ENCODE results near the gene SMAD6. TPM values are rescaled to one million over a fixed set of nuclear protein-coding genes. Genes with fewer than 3 reads are reported as not detected.

SMAD6 gene
- total and polyA plus RNA-seq, 12 donors: 6.6 to 43.4 (median 19.7) TPM

DNA sequence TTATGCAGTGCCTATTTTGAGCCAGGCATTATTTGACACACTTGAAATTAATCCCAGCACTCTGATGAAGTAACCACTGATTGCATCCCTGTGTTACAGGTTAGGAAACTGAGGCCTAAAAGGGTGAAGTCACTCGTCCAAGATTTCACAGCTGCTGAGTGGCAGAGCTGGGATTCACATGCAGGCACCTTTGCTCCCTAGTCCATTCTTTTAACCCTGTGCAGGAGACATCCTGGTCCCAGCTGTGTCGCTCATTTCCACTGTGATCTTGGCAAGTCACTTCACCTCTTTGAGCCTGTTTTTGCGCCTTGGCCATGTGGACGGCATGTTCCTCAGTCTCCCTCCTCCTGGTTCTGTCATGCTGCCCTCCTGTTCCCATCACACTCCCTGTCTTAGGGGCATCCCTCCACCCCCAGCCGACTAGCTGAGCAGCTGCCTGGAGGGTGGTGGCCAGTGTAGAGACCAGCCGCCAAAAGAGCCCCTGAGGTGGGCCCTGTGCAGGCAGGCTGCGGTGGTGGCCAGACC, 70.6 kb downstream of the SMAD6 start:
- peak overlapping the region in 8 of 10 donors; percentile 59 to 80 (median 72) for H3K27ac ChIP-seq
- H3K4me3 ChIP-seq: no peak overlapping the region
- intact Hi-C loops (cut with DNase I): loop anchor here in 7 of 10 donors (1.0 to 10.0 kb wide), 8 partner anchors 40 to 170 kb away; partner anchors contain the start of gene SMAD6 (in 2 of the 7)
- no peaks in the 10 kb centered on the region for H3K36me3 ChIP-seq
- TF ChIP-seq, protein P1, sequence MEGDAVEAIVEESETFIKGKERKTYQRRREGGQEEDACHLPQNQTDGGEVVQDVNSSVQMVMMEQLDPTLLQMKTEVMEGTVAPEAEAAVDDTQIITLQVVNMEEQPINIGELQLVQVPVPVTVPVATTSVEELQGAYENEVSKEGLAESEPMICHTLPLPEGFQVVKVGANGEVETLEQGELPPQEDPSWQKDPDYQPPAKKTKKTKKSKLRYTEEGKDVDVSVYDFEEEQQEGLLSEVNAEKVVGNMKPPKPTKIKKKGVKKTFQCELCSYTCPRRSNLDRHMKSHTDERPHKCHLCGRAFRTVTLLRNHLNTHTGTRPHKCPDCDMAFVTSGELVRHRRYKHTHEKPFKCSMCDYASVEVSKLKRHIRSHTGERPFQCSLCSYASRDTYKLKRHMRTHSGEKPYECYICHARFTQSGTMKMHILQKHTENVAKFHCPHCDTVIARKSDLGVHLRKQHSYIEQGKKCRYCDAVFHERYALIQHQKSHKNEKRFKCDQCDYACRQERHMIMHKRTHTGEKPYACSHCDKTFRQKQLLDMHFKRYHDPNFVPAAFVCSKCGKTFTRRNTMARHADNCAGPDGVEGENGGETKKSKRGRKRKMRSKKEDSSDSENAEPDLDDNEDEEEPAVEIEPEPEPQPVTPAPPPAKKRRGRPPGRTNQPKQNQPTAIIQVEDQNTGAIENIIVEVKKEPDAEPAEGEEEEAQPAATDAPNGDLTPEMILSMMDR (IDR thresholded peaks at IDR 0.05): no peak
- DNase-seq (no peak), ATAC-seq (peak in 1 of 8 donors; percentile 2)
- 33 to 43% methylated on average over 7 of the region's 7 CpGs for WGBS, 2 donors
- H3K9me3 ChIP-seq: no peaks in the 10 kb centered on the region
- no peaks in the 10 kb centered on the region for H3K27me3 ChIP-seq
- H3K4me1 ChIP-seq: peaks cover 12 to 91% (median 56%) of the 10 kb centered on the region in 9 donors

DNA sequence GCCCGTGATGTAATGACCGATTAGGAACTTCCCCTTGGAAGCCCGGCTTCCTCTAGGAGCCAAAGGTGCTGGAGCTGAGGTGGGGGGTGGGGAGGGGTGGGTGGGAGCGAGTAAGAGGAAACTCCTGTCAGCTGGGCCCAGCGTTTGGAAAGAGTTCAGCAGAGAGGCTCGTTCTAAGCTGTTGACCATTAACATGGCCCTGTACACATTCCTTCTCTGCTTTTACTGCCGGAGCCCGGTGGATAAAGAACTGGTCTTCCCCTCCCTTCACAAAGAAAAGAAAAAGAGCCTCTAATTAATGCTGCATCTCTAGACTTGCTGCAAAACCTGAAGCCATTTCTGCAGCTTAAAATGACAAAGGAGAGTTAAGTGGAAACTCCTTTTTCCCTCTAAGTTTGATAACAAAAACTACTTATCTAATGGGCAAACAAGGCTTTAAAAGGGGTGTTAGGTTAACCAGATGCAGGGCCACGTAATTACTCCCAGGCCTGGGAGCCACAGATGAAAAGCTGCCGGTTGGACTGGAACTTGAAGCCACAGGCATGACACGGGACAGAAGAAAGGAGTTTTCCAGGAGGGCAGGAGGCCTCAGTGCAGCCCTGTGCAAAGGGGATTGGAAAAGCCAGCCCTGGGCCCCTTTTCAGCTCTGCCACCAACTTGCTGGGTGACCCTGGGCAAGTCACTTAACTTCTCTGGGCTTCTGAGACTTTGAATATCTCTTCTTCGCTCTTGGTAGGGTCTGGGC, 71.3 kb downstream of the SMAD6 start:
- TF ChIP-seq, protein P1 (IDR thresholded peaks at IDR 0.05): no peak
- Histone ChIP-seq H3K9me3 (no peaks in the 10 kb centered on the region), H3K4me1 (peaks cover 12 to 96% (median 58%) of the 10 kb centered on the region in 9 donors), H3K27me3 (no peaks in the 10 kb centered on the region), H3K36me3 (no peaks in the 10 kb centered on the region), H3K27ac (peak overlapping the region in 8 of 10 donors; percentile 59 to 80 (median 72)), H3K4me3 (peak overlapping the region in 1 of 10 donors; percentile 8)
- peak in 1 of 2 donors; percentile 63 for DNase-seq
- intact Hi-C loops (cut with DNase I): loop anchor here in 7 of 10 donors (1.0 to 10.0 kb wide), 8 partner anchors 41 to 171 kb away; partner anchors contain the start of gene SMAD6 (in 2 of the 7)
- peak in 7 of 8 donors; percentile 28 to 71 (median 56) for ATAC-seq
- 31 to 35% methylated on average over 12 of the region's 12 CpGs for WGBS, 2 donors

DNA sequence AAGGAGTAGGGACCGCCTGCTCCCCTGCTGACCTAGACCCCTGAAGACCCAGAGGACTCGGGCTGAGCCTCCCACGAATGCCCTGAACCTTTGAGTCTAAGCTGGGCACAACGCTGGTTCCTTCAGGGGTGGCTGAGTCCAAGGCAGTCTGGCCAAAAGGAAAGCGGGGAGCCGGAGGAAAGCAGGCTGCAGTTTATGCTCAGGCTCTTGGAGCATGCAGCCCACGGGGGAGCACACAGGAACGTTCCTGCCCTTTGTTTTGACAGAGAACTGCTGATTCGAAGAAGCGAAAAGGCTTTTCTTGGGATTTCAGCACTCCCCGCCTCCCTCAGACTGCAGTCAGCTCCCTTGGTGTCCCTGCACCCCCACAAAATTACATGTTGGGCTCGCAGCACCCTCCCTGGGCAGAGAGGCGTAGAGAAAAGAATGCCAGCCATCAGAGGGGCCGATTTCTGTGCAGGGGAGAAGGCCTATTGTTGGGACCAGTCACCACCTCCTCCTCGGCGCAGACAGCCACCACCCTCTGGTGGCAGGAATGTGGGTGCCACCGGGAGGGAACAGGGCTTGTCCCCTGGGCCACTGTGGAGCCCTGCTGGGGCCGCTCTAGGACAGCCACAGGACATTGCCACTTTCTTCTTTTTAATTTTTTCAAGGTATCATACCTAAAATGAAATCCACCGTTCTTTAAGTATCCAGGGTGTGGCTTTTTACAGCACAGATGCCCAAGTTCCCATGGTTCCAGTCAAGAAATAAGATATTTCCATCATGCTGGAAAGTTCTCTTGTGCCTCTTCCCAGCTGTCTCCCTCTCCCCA, 72.2 kb downstream of the SMAD6 start:
- Histone ChIP-seq H3K27me3 (no peaks in the 10 kb centered on the region), H3K4me1 (peaks cover 12 to 93% (median 58%) of the 10 kb centered on the region in 9 donors), H3K9me3 (no peaks in the 10 kb centered on the region), H3K4me3 (no peak overlapping the region), H3K36me3 (no peaks in the 10 kb centered on the region), H3K27ac (peak overlapping the region in 8 of 10 donors; percentile 59 to 80 (median 72))
- TF ChIP-seq, protein P1 (IDR thresholded peaks at IDR 0.05): peak; percentile 94 to 100 (median 96)
- peak; percentile 89 for DNase-seq
- ATAC-seq: peak; percentile 86 to 96 (median 92)
- intact Hi-C loops (cut with DNase I): loop anchor here in 9 of 10 donors (1.0 to 10.0 kb wide), 13 partner anchors 42 to 172 kb away; partner anchors contain the start of gene SMAD6 (in 3 of the 9)
- WGBS, 2 donors: 37 to 38% methylated on average over 19 of the region's 19 CpGs

Measured in heart right ventricle (tissue), 16 donors.